ENCODE results near the gene TMEM119. TPM values are rescaled to one million over a fixed set of nuclear protein-coding genes. Genes with fewer than 3 reads are reported as not detected.

Gene TMEM119
- total and polyA plus RNA-seq, 2 of the 8 experiments (the other 6 are each of a cell fraction or from before 2014, with no cell fraction given) = 0.35 to 0.61 TPM

- H3K23me2 ChIP-seq (ENCODE audit: low read depth, low read length) = peaks cover 9% of the 10 kb centered on the region; the same call in 1 of the 2 replicates
- WGBS, 2 experiments (ENCODE audit: extremely low coverage in 1 of 2, insufficient coverage in 1 of 2, insufficient read length in 1 of 2, insufficient replicate concordance in 2 of 2, low coverage in 1 of 2, low lambda C conversion rate in 2 of 2, missing lambda C conversion rate in 1 of 2) = 90% methylated on average over 9 of the region's 9 CpGs; no CpG with 5 or more reads in 1 of the 2 experiments
These were observed 4.4 kb upstream of the TMEM119 start for GRCh38 chr12:108602209-108602705.

More at GRCh38 chr12:108602209-108602705, 4.4 kb upstream of the TMEM119 start:
- Histone ChIP-seq H4K8ac (ENCODE audit: extremely low read depth, insufficient read depth, low read length) (no peak overlapping the region), H2BK12ac (ENCODE audit: low read depth, low read length) (no peak overlapping the region), H3K79me1 (ENCODE audit: low read depth, low read length) (no peaks in the 10 kb centered on the region), H2AK5ac (ENCODE audit: low read depth, low read length) (no peak overlapping the region), H3K14ac (ENCODE audit: insufficient read length) (no peak overlapping the region), H3K18ac (ENCODE audit: extremely low read depth, low read length) (no peak overlapping the region), H4K20me1 (replicated peaks in 1 of 2; ENCODE audit: control insufficient read depth in 1 of 2, insufficient read depth in 2 of 2, low read length in 2 of 2) (no peaks in the 10 kb centered on the region), H3K27ac (ENCODE audit: low read depth, low read length) (no peak overlapping the region), H3K4me1 (replicated peaks in 1 of 4; ENCODE audit: control insufficient read depth in 3 of 4, insufficient read depth in 4 of 4, low read length in 3 of 4) (peaks cover 0 to 8% (median 0%) of the 10 kb centered on the region in 4 experiments; a peak in 3 of 7 replicates), H3K4me2 (ENCODE audit: insufficient read depth in 1 of 2, low read depth in 2 of 2, low read length in 2 of 2) (no peak overlapping the region), H3K9ac (replicated peaks in 1 of 4; ENCODE audit: extremely low read depth in 1 of 4, low read depth in 3 of 4, low read length in 3 of 4) (no peak overlapping the region), H2BK120ac (replicated peaks; ENCODE audit: low read depth, low read length) (no peak overlapping the region), H2BK5ac (ENCODE audit: low read depth, low read length) (no peak overlapping the region), H4K91ac (replicated peaks; ENCODE audit: insufficient read length, low read length) (no peak overlapping the region), H3K56ac (replicated peaks; ENCODE audit: insufficient read length, low read depth, low read length) (no peak overlapping the region), H3K4ac (replicated peaks; ENCODE audit: insufficient read length, low read depth, low read length) (no peak overlapping the region), H3K23ac (ENCODE audit: insufficient read length) (no peak overlapping the region), H3K4me3 (ENCODE audit: extremely low read depth in 1 of 4, insufficient read depth in 2 of 4, low read depth in 3 of 4, low read length in 4 of 4) (no peak overlapping the region), H2AFZ (ENCODE audit: low read length) (no peak overlapping the region), H2BK20ac (ENCODE audit: low read length) (no peak overlapping the region), H3K36me3 (ENCODE audit: control insufficient read depth in 2 of 4, insufficient read depth in 4 of 4, low read length in 3 of 4) (no peaks in the 10 kb centered on the region), H4K5ac (ENCODE audit: insufficient read length, low read depth, low read length) (no peak overlapping the region), H3K9me3 (ENCODE audit: insufficient read depth in 2 of 2, low read depth in 1 of 2, low read length in 1 of 2) (no peaks in the 10 kb centered on the region), H3K79me2 (ENCODE audit: control insufficient read depth in 1 of 2, insufficient read depth in 2 of 2, low read length in 2 of 2) (no peaks in the 10 kb centered on the region), H3K27me3 (replicated peaks in 1 of 4; ENCODE audit: control insufficient read depth in 3 of 4, extremely low read depth in 1 of 4, insufficient read depth in 3 of 4, low read length in 3 of 4) (no peaks in the 10 kb centered on the region), H2BK15ac (ENCODE audit: low read length) (no peak overlapping the region)
- no peak for FAIRE-seq
- ChIA-PET CTCF (ENCODE audit: partially characterized antibody) (interaction anchor here (1.0 to 22.5 kb wide), 3 partner anchors 10 to 36 kb away, joined by 3 to 523 read pairs (median 16); partner anchors contain the start of genes ISCU and SART3), POLR2A (ENCODE audit: partially characterized antibody) (interaction anchor here (1.0 kb wide), 1 partner anchor 16 kb away, joined by 3 read pairs; no protein-coding TSS in a partner anchor)
- TF ChIP-seq NRF1 (IDR thresholded peaks at IDR 0.05; ENCODE audit: low read depth, low read length) = no peak
- no peak for TF ChIP-seq CBX5 (IDR thresholded peaks at IDR 0.05; ENCODE audit: low read depth, low read length)
- no peak for TF ChIP-seq HDAC6 (IDR thresholded peaks at IDR 0.05; ENCODE audit: low read depth, low read length)
- no peak for TF ChIP-seq EZH2 (IDR thresholded peaks at IDR 0.05; ENCODE audit: low read depth, low read length, severe bottlenecking)
- TF ChIP-seq SIRT6 (IDR thresholded peaks at IDR 0.05; ENCODE audit: low read length) = no peak
- no peak for TF ChIP-seq RFX5 (IDR thresholded peaks at IDR 0.05; ENCODE audit: borderline replicate concordance, low read depth, low read length)
- no peak for TF ChIP-seq BRCA1 (IDR thresholded peaks at IDR 0.05; ENCODE audit: low read depth, low read length)
- TF ChIP-seq KDM1A (IDR thresholded peaks at IDR 0.05; ENCODE audit: borderline replicate concordance, low read length) = 0 out of 2 replicates have a peak, but pooled peaks have one; percentile 53
- no peak for DNase-seq (ENCODE audit: low read depth in 1 of 2, low spot score in 2 of 2)
